NCI-H526 treated with DMSO at 0.1 percent for 48 hours (cell line): ENCODE measurements around the gene SORCS2.

Experiments
- DNase-seq: peaks from one replicate; lab custom pipeline; 2025; lab: John Stamatoyannopoulos, UW

The SORCS2 gene

DNA sequence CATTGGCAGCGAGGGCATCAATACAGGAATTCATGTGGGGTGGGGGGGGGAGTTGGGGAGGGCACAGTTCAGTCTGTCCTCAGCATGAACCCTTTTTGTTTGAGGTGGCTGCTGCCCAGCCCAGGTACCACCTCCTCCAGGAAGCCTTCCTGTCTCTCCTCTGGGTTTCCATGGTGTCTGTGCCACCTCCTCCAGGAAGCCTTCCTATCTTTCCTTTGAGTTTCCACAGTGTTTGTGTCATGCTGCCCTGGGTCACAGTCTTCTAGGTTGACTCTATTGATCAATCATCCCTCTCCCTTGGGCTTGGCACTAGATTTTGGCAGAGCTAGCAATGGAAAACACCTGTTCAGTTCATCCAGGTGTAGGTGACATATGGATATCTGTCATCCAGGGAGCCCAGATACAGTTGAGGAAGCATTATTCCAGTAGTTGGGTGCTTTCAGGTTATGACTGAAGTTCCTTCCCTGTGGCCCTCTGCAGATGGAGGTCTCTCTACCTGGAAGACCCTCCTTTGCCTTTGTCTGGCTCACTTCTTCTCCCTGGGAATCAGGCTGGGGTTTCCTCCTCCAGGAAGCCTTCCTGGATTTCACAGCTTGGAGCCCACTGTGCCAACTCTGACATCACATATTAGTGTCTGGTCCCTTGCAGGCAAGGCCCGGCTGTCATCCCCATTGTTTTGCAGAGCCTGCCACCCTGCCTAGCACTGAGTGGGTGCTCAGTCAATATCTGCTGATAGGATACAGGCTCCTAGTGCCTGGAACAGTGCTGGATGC, 96.6 kb downstream of the SORCS2 start:
- DNase-seq = no peak

DNA sequence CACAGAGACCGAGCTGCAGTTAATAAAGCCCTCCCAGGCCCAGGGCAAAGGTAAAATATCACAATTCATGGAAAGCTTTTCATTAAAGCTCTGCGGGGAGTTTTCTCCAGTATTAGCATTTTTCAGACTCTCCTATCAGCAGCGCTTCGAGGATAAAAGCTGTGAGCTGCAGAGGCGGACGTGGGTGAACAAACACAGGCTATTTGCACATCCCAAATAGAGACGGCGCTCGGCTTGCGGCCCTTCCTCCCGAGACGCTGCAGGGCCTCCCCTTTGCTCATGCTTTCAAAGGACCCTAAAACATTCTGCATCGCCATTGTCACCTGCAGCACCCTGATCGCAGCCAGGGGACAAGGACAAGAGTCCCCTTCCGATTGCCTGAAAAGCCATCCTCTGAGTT, 97.3 kb downstream of the SORCS2 start:
- no peak for DNase-seq

DNA sequence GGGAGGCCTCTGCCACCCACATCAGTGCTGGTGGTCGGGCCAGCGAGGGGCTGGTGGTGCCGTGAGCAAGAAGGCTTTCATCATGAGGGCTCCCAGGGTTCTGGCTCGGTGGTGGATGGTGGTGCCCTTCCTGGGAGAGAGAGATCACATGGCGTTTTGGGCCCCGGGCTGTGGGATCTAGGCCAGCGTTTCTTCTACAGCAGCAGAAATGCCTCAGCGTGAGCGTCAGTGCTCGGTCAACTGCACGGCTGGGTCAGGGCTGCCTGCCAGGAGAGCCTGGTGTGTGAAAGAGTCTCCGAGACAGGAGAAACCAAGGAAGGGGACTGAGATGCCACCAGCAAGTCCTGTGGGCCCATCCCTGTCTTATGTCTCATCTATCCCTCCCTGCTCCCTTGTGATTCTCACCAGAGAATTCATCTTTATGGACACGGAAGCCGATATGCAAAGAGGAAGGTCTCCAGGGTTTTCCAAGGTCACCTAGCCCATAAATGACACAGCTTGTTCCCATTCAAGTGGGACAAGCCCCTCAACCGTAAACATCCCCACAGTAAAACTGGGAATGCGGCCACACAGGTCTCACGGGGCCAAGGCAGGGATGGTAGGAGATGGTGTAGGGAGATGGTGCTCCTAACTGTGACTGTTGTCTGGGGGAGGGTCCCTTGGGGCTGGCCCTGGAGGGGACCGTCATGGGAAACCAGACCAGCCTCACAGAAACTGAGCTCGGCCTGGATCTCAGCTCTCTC, 99.2 kb downstream of the SORCS2 start:
- DNase-seq = no peak

DNA sequence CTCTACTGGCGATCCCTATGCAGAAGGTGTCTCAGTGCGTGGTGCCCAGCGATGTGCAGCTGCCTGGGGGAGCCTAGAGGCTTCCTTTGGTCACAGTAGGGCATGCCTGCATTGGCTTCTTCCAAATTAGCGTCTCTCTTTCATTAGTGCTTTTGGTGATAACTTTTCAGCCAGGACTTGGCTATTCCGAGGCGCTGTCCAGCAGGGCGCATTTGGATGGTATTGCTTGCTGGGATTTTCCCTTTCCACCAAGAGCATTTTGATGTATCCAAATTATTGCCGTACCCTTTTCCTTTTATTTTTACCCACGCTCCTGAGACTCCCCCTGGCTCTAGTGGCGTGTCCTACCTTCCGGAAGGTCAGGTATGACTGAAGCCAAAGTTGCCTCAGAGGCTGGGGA, 101.4 kb downstream of the SORCS2 start:
- no peak for DNase-seq

DNA sequence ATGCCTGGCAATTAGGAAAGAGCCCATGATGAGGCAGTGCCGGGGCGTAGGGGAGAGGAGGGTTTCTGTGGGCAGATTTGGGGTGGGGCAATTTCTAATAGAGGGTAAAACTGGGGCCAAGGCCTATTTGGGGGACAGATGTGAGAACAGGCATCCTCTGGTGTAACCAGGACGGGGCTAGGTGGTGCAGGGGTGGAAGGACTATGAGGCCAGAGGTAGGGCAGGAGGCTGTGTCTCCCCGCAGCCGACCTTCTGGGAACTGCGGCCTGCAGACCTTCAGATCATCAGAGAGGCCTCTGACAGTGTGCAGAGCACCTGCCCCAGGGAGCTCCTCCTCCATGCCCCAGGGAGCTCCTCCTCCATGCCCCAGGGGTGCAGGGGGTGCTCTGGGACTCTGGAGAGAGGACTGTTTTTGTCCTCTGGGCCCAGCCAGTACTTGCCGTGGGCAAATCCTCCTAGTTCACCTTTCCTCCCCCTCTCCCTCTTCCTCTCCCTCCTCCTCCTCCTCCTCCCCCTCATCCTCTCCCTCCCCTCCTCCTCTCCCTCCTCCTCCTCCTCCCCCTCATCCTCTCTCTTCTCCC, 101.9 kb downstream of the SORCS2 start:
- no peak for DNase-seq

DNA sequence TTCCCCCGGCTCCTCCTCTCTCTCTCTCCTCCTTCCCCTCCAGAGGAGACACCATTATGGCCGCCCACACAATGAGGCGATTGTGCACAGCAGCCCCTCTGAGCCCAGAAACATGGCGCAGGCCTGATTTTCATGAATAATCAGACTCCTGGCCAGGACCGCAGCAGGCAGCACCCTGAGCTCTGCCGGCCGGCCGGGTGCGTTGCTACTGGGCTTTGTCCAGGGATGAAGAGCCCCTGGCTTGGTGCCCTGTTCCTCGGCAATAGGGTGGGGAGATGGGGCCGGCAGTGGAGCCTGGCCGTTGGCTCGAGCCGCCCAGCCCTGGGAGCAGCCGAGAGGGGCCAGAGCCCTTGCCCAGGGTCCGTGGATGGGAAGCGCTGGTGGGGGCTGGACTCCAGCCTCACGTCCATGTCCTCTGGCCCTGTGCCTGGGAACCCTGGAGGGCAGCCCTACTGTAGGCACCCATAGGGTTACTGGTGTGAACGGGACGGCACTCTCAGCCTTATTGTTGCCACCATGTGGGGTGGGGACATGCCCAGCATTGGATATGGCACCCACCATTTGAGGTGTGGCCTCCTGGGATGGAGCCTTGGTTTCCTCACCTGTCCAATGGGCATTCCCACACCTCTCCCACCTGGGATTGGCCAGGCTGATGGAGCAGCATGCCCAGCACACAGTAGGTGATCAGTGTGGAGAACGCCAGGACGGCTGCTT, 103.0 kb downstream of the SORCS2 start:
- DNase-seq = peak; percentile 22

DNA sequence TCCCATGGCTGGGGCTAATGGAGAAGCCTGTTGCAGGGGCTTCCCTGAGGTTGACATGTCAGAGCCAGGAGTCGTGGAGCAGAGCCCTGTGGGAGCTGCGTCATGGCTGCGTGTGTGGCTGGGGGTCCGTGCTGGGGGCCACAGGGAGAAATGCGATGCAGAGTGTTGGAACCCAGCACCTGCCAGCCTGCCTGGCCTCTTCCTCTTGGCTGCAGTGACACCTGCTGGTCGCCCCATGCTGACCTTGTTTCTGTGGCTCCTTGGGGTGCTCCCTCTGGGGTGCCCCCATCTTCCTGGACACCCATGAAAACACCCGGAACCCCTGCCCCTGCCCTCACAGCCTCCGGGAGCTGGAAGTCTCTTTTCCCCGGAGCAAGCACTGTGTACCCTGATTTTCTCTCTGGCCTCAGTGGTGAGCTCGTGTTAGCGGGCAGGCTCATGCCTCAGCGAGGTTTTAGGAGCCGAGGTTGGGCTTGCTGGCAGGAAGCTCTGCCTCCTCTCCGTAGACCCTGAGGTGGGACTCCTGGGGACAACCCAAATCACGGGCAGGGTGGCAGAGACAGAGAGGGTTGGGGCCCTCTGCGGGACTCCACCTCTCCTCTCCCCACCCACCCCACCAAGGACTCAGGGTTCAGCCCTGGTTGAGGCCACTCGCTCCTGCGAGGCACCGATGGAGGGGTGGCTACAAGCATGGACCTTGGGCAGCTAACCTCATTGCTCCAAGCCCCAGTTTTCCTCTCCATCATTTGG, 103.7 kb downstream of the SORCS2 start:
- DNase-seq = peak; percentile 25

DNA sequence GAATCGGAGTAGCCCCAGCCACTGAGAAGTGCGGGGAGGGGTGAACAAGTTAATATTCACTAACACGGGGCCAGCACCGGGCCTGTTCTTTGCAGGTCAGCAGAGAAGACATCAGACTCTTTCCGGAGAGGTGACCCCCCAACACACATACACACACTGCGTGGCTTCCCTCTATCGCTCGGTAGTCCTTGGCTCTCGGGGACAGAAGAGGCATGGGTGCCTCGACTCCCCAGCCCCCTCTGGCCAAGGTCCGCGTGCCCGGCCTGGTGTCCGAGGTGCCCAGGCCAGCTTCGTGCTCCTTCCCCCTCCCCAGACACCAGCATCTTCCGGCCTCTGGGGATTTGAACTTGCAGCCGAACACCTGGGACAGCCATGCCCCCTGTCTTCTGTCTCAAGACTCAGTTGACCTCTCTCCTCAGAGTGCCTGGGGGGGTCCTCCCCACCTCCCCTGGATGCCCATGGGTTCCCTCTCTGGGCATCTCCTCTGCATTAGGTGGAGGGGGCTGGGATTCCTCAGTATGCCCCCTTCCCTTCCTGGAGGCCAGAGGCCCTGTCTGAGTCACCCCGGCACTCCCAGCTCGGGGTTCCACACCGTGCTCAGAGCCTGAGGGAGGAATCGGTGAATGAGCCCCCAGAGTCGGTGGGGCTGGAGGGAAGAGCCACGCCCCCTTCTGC, 104.5 kb downstream of the SORCS2 start:
- DNase-seq = no peak

DNA sequence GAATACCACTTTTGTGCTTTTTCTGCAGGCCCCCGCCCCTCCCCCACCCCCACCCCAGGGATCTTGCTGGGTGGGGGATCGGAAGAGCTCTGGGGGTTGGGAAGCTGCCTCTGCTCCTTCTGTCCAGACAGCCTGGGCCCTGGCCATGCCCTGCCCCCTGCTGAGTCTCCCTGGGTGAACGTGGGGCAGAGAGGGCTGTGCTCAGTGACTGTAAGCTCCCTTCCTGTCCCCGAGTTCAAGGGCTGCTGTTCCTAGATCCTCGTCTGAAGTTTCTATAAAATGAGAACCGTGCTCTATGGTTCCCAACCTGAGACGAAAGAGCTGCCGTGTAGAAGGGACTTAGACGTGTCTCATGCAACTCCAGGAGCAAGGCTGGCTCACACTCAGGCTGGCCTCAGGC, 105.0 kb downstream of the SORCS2 start:
- no peak for DNase-seq

DNA sequence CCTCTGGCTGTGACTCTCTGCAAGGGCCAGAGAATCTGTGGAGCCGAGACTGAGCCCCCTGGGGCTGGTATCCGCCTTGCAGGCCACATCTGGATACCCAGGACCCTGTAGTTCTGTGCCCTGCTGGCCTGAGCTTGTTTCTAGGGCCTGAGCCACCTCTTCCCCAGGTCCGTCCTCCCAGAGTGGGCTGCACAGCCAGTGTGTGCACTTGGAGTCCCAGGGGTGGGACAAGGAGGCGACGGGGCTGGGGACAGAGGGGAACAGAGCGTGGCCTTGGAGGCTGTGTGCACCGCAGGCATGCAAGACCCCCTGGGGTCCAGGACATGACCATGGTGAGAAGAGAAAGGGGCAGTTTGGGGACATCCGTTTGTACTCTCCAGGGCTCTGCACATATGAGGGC, 105.5 kb downstream of the SORCS2 start:
- no peak for DNase-seq

DNA sequence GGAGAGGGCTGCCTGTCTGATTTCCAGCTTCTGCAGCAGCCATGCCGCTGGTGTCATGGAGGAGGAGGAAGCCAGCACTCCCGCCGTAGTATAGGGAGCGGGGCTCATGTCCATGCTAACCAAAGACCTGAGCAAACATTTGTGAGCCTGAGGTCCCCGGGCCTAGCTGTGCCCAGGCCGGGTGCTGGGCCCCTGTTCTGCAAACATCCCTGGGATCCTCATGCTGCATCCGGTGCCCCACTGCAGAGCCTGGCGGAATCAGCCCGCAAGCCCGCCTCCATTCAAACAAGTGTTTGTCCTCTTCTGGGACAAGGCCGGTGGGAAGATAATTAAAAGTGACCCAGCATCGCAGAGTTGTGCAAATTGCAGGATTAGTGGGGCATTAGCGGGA, 106.3 kb downstream of the SORCS2 start:
- no peak for DNase-seq

DNA sequence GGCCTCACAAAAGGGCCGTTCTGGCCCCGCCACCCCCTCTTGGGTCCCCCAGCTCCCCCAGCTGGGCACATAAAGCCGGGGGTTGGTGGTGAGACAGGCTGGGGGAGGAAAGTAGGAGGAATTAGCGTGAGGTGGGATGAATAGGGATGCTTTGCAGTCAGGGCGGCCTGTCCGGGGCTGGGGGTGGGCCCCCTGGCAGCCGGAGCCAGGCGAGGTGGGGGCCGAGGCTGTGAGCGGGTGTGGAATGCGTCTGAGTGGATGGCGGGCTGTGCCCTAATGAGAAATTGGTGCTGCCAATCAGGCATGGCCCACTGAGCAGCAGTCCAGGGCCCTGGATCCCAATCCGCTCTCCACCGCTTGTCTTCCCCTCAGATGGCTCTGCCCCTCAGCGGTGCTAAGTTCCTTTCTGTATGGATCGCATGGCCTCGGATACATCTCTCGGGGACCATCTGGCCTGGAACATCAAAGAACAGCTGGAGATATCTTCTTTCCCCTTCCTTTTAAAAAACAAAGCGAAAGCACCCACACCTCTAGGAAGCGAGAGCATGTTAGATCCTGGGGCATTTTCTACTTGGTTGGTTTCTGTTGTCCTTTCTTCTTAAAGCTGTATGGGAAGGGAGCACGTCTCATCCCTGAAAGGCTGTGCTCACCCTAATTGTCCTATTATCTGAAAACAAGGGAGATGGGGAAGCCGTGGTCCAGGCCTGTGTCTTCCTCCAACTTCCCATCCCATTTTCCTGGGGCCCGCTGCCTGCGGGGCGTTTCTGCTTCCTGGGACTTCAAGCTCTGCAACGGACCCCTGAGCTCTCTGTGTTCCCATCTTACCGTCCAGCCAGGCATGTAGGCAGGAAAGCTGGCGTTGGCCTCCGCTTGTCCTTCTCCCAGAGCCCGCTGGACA, 106.9 kb downstream of the SORCS2 start:
- DNase-seq = no peak

DNA sequence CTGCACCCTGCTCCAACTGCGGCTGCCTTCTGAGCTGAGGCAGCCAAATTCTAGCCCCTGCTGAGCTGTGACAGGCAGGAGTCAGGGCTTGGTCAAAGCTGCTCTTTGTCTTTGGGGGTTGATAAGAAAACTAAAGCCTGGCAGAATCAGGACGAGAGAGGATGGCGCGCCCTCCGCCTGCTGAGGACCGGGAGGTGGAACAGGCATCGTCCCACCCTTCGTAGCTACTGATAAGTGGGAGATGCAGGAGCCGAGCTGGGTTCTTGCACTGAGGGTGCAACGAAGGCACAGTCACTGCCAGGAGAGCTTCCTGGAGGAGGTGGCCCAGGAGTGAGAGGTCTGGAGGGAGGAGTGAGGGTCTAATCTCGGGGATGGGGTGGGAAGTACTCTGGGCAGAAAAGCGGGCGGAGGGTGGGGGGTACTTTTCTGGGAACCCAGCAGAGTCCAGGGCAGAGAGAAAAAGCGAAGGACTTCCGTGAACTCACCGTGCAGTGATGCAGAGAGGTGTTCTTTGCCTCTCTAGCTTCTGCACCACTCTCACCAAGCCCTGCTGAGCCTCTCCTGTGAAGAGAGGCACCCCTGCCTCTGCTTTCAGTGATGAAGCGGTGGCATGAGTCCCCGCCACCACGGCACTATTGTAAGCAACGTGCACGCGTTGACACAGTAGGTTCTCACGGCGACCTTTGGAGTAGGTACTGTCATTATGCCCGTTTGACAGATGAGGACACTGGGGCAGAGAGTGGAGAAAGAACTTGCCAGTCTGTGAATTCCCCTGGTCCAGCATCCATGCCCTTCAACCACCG, 107.8 kb downstream of the SORCS2 start:
- DNase-seq = no peak

DNA sequence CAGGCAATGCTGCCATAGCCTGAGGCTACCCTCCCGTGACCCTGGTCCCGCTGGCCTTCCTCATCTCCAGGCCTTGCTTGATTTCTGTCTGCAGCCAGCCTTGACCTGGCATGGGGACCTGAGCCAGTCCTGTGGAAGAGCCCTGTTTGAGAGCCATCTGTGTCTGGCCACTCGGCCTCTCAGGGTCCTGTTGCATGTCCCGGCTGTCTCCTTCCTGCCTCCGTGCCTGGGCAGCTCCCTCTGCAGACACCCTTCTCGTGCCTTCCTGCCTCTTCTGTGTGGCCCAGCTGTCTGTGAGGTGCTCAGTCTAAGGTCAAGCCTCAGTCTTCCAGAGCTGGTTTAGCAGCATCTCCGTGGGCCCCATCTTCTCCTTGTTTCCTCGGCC, 108.4 kb downstream of the SORCS2 start:
- no peak for DNase-seq

DNA sequence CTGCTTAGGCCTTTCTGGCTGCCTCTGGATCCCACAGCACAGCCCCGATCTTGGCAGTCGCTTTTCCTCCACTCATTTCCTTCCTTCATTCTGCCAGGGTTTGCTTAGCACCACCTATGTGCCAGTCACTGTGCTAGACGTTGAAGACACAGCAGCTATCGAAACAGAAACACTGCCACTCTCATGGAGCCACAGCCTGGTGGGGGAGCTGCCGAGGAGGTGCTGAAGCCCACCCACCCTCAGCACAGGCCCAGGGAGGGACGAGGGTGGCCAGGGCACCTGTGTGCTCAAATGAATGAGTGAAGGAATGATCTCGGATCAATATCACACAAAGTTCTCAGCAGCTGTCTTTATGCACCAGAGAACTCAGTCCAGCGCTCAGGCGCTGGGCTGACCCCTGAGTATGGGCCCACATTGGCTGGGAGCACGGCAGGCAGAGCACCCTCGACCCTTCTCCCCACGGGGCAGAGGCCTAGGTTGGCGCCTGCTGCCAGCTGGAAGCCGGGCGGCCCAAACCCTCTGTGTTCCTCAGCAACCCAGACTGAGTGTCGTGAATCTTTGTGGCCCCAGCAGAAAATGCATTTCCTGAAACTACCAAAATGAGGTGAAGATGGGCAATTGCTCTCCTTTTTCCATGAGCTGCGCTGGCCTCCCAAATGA, 108.9 kb downstream of the SORCS2 start:
- DNase-seq = no peak

DNA sequence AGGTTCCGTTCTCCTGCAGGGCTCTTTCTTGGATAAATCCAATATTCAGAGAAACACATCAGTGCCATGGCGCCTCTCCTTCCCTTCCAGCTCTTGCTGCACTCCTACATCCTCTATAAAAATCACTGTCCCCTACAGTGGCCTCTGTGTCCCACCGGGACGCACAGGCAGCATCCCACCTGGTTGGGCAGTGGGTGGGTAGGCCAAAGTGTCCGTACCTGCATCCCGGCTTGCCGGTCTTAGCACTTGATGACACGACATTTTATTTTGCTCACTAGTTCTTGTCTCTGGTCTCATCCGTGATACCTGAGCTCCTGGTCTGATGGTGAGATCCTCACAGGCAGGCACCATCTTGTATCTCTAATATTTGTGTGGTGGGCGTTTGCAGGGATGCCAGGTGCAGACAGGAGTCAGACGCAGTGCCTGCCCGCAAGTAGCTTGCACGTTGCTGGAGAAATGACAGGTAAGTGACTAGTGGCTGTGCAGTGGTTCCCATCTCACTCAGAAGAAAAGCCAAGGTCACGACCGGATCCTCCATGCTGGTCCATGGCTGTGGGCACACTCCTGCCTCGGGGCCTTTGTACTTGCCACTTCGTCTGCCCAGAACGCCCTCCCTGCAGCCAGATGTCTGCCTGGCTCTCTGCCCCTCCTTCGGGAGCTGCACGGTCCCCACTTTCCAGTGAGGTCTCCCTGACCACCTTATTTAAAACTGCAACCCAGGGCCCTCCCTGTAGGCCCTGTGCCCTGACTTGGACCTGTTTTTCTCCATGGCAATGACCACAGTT, 109.7 kb downstream of the SORCS2 start:
- DNase-seq = no peak

DNA sequence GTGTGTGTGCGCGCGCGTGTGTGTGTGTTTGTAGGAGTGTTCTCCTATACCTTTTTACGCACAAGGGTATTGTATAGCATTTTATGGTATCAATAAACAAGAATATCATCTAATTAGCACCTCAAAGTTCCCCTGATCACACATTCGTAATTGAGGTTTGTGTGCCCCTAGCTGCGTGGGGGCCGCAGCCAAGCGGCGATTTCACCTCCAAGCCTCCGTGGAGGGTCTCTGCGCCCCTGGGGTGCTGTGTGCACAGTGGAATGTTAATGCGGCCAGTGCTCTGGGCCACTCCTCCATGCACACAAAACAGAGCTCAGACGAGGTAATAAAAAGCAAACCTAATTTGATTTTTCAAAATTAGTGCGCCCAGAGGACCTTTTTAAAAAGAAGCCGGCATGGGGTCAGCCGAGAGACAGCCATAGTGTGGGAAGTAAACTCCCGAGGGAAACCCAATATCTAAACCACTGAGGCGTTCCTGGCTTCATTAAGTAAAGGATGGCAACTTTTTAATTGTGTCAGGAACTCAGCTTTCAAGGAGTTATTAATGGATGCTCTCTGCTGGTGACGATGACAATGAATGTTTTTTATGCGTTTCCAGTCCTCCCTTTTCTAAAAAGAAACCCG, 110.6 kb downstream of the SORCS2 start:
- DNase-seq = no peak

DNA sequence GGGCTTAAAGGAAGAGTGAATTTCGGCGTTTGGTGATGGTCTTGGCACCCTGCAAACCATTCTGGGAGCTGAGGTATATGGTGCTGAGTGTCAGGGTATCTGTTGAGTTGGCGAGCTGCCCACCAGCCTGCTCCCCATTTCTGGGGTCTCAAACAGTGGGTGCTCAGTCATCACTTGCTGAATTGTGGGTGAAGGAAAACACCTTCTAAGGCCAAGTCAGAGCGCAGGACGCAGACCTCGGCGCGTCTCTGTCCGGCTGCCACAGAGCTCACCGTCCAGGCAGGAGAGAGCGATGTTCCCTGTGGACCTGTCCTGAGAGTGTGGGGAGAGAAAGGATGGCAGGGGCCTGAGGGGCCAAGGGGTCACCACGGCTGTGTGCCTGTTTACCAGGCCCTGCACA, 111.2 kb downstream of the SORCS2 start:
- DNase-seq = no peak
